Fibroblast of lung (primary cell): ENCODE results near the gene TNFAIP8L3. TPM values are rescaled to one million over a fixed set of nuclear protein-coding genes. Genes with fewer than 3 reads are reported as not detected.
A peak's percentile ranks its signal among the peaks of the same experiment; 100 is the strongest.

Source experiments
- DNase-seq, 2 donors: peaks; one replicate each; pipeline versions ENCODE4 v3.0.0 to v3.0.0-alpha.2; 2010; ENCODE audit warnings: low read depth in 2 of 2
- H2AFZ ChIP-seq: 2 replicates; pipeline ENCODE4 v1.5.1; 2012; ENCODE audit warnings: low read length, control low read depth, inconsistent platforms
- H3K27ac ChIP-seq: 2 replicates; pipeline ENCODE4 v1.5.1; 2011; ENCODE audit warnings: low read length, control low read depth; ENCODE audit not compliant: insufficient read depth
- H3K27me3 ChIP-seq: 2 replicates; pipeline ENCODE4 v1.5.1; 2011; ENCODE audit warnings: mild to moderate bottlenecking, low read length; ENCODE audit not compliant: control insufficient read depth, insufficient read depth
- H3K36me3 ChIP-seq: 2 replicates; pipeline ENCODE4 v1.5.1; 2011; ENCODE audit warnings: low read length; ENCODE audit not compliant: control insufficient read depth, insufficient read depth
- H3K4me1 ChIP-seq: 2 replicates; pipeline ENCODE4 v1.5.1; 2011; ENCODE audit warnings: low read length; ENCODE audit not compliant: control insufficient read depth, insufficient read depth; ENCODE audit errors: extremely low read depth
- H3K4me2 ChIP-seq: 2 replicates; pipeline ENCODE4 v1.5.1; 2011; ENCODE audit warnings: low read length, control low read depth; ENCODE audit not compliant: insufficient read depth; ENCODE audit errors: extremely low read depth
- H3K4me3 ChIP-seq, 4 experiments: fragments of 200-600 bp in 1 of 4; sonication (generic) in 1 of 4; replicated peaks in 1 of 4; 2 replicates each; pipeline ENCODE4 v1.5.1; 2011 to 2016; ENCODE audit warnings: low read length in 4 of 4, low read depth in 3 of 4, mild to moderate bottlenecking in 3 of 4, control low read depth in 2 of 4, inconsistent platforms in 1 of 4, mixed read lengths in 1 of 4; ENCODE audit not compliant: insufficient read depth in 1 of 4; ENCODE audit errors: control extremely low read depth in 1 of 4
- H3K79me2 ChIP-seq: 2 replicates; pipeline ENCODE4 v1.5.1; 2012; ENCODE audit warnings: mild to moderate bottlenecking, low read length, inconsistent platforms; ENCODE audit not compliant: control insufficient read depth, insufficient read depth
- H3K9ac ChIP-seq: 2 replicates; pipeline ENCODE4 v1.5.1; 2011; ENCODE audit warnings: mild to moderate bottlenecking, low read length, control low read depth; ENCODE audit not compliant: insufficient read depth
- H3K9me3 ChIP-seq: 2 replicates; pipeline ENCODE4 v1.5.1; 2012; ENCODE audit warnings: low read depth, low read length; ENCODE audit not compliant: control insufficient read depth, insufficient read depth
- H4K20me1 ChIP-seq: 2 replicates; pipeline ENCODE4 v1.5.1; 2011; ENCODE audit warnings: low read length; ENCODE audit not compliant: control insufficient read depth, insufficient read depth; ENCODE audit errors: extremely low read depth
- CTCF ChIP-seq, 2 donors: IDR thresholded peaks in 1 of 2; conservative IDR thresholded peaks in 1 of 2; 1 replicate in 1 of 2; 2 replicates in 1 of 2; pipeline ENCODE4 v1.5.1; 2011 to 2012; ENCODE audit warnings: low read length in 2 of 2, control low read depth in 1 of 2, inconsistent platforms in 1 of 2, low read depth in 1 of 2, mild to moderate bottlenecking in 1 of 2
- EZH2 ChIP-seq: IDR thresholded peaks from 2 replicates; pipeline ENCODE4 v1.5.1; 2012; ENCODE audit warnings: low read length, control low read depth, mild to moderate bottlenecking; ENCODE audit errors: missing control alignments
- polyA plus RNA-seq, 2 donors: library from polyadenylated mRNA; depleted of rRNA in 1 of 2; stranded (reverse) in 1 of 2; unstranded in 1 of 2; fragments of >200 nt; gene quantifications; 2 replicates each; pipeline ENCODE4 v1.2.1, GENCODE V29; 2011 to 2012; ENCODE audit warnings: missing spikeins in 1 of 2
- total RNA-seq: library from RNA; depleted of rRNA; stranded (reverse); fragments of >200 nt; gene quantifications from 2 replicates; pipeline ENCODE4 v1.2.1, GENCODE V29; 2014

TNFAIP8L3 gene
- total and polyA plus RNA-seq, 2 donors (not counting 1 experiment from before 2014, with no cell fraction given): 0.57 to 10.7 TPM

DNA sequence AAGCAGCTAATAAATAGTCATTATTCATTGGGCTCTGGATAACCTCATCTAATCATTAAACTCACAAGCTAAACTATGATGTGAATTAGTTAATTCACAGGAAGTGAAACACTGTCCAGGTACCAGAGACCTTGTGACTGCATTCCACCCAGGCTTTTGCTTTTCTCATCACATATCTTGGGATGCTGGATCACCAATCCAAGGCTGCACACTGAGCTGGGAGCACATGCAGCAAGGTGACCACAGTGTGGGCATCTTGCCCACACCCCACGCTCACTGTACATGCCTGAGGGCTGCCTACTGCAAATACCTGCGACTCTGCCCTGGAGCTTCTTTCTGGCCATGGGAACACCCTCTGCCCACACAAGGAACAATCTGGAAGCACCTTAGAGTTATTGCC is 40.6 kb upstream of the TNFAIP8L3 start:
- H3K36me3 ChIP-seq: no peaks in the 10 kb centered on the region
- peaks cover 5% of the 10 kb centered on the region for H3K4me1 ChIP-seq
- peak in 1 of 2 donors; percentile 60 for DNase-seq
- H3K27ac ChIP-seq: no peak overlapping the region
- H3K4me3 ChIP-seq: no peak overlapping the region
- TF ChIP-seq EZH2 (no peak), CTCF (conservative IDR thresholded peaks at IDR 0.05 in 1 of 2, IDR thresholded peaks at IDR 0.05 in 1 of 2; ENCODE audit: low read depth in 1 of 2, low read length in 2 of 2) (no peak)
- H3K9ac ChIP-seq: no peak overlapping the region
- H3K4me2 ChIP-seq: no peak overlapping the region
- H3K27me3 ChIP-seq: peaks cover 3% of the 10 kb centered on the region
- no peaks in the 10 kb centered on the region for H3K79me2 ChIP-seq
- H2AFZ ChIP-seq: no peak overlapping the region
- H4K20me1 ChIP-seq: no peaks in the 10 kb centered on the region
- H3K9me3 ChIP-seq: no peaks in the 10 kb centered on the region

GRCh38 chr15:51134416-51135199 is 39.9 kb upstream of the TNFAIP8L3 start:
- H3K9me3 ChIP-seq: no peaks in the 10 kb centered on the region
- no peaks in the 10 kb centered on the region for H3K79me2 ChIP-seq
- H3K4me3 ChIP-seq: no peak overlapping the region
- no peak overlapping the region for H3K4me2 ChIP-seq
- peaks cover 5% of the 10 kb centered on the region for H3K4me1 ChIP-seq
- H3K27me3 ChIP-seq: peaks cover 3% of the 10 kb centered on the region
- no peak overlapping the region for H3K27ac ChIP-seq
- TF ChIP-seq EZH2 (no peak), CTCF (conservative IDR thresholded peaks at IDR 0.05 in 1 of 2, IDR thresholded peaks at IDR 0.05 in 1 of 2; ENCODE audit: low read depth in 1 of 2, low read length in 2 of 2) (no peak)
- no peak overlapping the region for H3K9ac ChIP-seq
- H3K36me3 ChIP-seq: no peaks in the 10 kb centered on the region
- no peak for DNase-seq
- H2AFZ ChIP-seq: no peak overlapping the region
- no peaks in the 10 kb centered on the region for H4K20me1 ChIP-seq

DNA sequence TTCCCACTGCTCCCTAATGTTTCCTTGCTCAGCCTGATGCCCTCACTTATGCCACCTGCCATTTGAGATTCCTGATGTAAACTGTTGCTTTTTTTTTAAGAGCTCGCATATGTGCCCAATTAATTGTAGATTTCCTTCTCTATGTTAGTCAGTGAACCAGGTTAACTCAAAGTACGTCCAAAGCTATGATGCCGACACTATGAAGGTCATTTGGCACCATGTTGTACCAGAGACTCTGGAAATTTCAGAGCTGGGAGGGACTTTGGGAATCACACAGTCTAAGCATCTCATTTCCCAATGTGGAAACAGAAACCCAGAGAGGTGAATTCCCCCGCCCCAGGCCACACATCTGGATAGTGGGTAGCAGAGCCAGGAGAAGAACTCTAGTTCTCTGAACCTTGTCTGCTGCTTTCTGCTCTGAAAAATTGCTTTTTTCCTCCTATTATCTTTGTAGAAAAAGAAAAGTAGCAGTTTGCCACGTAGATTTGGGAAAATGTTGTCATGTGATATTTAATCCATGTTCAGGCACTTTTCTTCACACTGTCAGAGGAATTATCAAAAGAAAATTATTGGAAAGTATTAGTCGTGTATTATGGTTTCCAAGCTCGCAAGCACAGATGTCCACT is 38.5 kb upstream of the TNFAIP8L3 start:
- Histone ChIP-seq H3K27me3 (peaks cover 3% of the 10 kb centered on the region), H2AFZ (no peak overlapping the region), H3K4me2 (peak overlapping the region; percentile 44), H3K9ac (no peak overlapping the region), H3K79me2 (no peaks in the 10 kb centered on the region), H3K36me3 (no peaks in the 10 kb centered on the region), H4K20me1 (no peaks in the 10 kb centered on the region), H3K4me1 (peaks cover 5% of the 10 kb centered on the region), H3K27ac (no peak overlapping the region), H3K9me3 (no peaks in the 10 kb centered on the region), H3K4me3 (no peak overlapping the region)
- no peak for TF ChIP-seq CTCF (conservative IDR thresholded peaks at IDR 0.05 in 1 of 2, IDR thresholded peaks at IDR 0.05 in 1 of 2; ENCODE audit: low read depth in 1 of 2, low read length in 2 of 2)
- TF ChIP-seq EZH2: no peak
- DNase-seq: no peak
